NCI-H510A treated with DMSO at 0.1 percent for 48 hours (cell line): ENCODE measurements around the gene ALK.
"Not testable (repeated sequence)": the region's sequence is repeated elsewhere in the genome, so short reads cannot be mapped to it uniquely, and the experiment has no call there.

Experiments used
- DNase-seq: peaks from one replicate; lab custom pipeline; 2025; lab: John Stamatoyannopoulos, UW

Gene ALK

GRCh38 chr2:29839306-29839705 lies 82.1 kb downstream of the ALK start:
- DNase-seq = no peak

GRCh38 chr2:29837925-29838324 lies 83.5 kb downstream of the ALK start:
- DNase-seq = no peak

GRCh38 chr2:29834624-29835023 lies 86.8 kb downstream of the ALK start:
- DNase-seq = no peak

GRCh38 chr2:29834036-29834540 lies 87.3 kb downstream of the ALK start:
- no peak for DNase-seq

DNA sequence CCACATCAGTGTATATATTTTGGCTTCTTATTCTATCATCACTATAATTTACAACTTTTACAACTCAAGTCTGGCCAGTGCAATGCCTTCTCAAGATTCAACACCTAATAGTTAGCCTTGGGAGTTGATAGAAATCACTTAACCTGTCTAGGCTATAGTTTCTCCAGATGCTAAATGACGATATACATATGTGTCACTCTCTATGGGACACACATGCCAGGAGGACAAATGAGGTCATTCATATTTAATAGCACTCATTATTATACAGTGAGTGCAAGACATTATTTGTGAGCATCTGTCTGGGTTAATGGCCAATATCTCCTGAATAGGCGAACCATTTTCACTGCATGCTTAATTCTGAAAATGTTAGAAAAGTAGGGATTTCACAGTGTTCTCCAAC lies 89.8 kb downstream of the ALK start:
- no peak for DNase-seq

DNA sequence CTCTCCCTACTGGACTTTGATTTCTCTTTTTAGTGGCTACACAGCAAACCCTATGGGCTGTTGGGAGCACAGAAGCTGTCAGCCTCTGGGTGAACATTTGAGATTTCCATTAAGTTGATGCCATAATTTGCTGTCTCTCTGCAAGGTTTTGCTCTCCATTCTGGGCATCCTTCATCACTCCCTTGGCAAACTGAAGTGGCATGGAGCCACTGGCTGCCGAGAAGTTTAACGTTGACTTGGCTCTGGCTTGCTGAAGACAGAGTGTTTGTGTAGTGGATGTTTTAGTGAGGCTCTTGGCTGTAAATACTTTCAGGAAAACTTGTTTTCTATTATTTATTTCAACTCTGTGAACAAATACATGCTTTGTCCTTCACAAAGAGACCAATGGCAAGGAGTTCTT lies 91.5 kb downstream of the ALK start:
- DNase-seq = no peak

DNA sequence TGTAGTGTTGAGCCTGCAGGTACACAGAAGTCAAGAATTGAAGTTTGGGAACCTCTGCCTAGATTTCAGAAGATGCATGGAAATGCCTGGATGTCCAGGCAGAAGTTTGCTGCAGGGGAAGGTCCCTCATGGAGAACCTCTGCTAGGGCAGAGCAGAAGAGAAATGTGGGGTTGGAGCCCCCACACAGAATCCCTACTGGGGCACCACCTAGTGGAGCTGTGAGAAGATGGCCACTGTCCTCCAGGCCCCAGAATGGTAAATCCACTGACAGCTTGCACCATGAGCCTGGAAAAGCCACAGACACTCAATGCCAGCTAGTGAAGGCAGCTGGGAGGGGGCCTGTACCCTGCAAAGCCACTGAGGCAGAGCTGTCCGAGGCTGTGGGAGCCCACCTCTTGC lies 97.2 kb downstream of the ALK start:
- DNase-seq = not testable (repeated sequence)

- DNase-seq = no peak
Measured at GRCh38 chr2:29821591-29821990, 99.8 kb downstream of the ALK start.

DNA sequence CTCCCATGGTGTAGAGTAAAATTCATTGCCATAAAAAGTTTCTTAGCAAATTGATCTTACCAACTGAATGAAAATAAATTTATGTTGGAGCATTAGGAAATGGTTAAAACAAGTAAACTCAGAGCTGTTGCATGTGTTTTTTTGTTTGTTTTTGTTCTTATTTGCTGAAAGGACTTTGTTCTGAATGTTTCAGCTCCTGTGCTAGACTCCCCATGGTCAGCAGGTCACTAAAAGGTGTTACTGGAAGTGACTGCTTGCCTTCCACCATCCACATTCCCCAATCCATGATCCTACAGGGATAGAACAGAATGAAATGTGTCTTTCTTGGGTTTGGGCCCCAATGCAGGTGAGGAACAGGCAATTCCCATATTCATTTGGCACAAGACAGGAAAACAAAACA lies 101.8 kb downstream of the ALK start:
- DNase-seq = no peak

DNA sequence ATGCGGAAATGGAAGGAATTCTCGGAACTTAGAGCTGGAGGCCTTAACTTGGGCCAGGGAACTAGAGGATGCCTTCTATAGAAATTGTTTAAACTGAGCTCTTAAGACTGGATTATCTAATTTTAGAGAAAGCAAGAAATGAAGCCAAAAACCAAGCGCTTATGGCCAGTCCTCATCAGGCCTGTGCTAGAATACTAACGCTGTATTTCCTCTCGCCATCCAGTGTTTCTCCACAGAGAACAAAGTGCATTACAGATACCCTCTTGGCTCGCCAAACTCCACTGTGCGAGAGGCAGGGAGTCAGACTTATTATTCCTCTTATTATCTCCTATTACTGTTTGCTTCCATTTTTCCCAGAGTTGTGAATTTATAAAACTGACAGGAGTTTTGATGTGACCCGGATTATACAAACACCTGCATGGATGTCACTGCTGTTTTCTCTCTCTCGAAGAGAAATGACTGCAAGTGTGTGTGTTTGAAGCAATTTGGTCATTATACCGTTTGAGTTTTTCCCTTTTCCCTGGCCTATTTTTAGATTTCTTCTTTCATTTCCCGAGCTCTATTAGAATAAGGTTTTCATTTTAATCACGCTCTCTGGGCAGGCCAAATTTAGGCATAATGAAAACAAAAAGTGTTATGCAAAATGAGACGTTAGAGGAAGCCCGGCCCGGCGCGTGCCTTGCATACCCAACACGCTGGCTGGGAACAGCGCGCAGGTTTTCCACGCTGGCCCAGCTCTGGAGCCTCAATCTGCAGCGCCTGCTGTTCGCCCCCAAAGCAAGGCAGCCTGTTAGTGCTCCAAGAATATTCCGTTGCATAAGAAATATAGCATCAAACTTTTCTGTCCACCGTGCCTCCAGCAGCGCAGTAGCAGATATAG lies 103.3 kb downstream of the ALK start:
- DNase-seq = no peak

DNA sequence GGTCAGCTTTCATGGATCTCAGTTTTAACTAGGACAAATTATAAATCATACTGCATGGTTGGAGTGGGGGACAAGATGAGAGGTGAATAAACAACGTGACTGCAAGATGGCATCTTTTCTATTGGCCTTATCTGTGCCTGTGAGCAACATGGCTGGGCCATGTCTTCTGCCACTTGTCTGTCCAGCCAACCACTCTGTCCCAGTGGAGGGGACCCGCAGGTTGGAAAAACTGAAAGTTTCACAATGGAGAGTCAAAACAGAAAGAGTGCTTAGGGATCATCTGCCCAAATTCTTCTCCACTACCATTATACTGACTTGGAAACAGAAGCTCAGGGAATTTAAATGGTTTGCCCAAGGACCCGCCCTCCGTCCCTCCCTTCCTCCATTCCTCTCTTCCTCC lies 104.1 kb downstream of the ALK start:
- no peak for DNase-seq

DNA sequence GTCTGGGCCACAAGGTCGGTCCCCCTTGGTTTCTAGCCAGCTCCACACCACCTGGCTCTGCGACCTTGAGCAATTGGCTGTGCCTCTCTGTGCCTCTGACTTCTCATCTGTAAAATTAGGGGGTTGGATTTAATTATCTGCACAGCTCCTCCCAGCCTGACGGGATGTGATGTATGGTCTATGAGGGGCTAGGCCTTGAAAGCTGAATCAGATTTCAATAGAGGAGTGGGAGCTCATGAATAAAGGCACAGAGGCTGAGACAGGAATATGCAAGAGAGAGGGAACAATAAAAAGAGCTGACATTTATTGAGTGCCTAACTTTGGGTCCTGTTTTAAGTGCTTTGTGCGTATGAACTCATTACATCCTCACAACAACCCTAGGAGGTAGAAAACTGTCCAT lies 104.7 kb downstream of the ALK start:
- DNase-seq = no peak

- no peak for DNase-seq
Measured at GRCh38 chr2:29811378-29811777, 110.0 kb downstream of the ALK start.

DNA sequence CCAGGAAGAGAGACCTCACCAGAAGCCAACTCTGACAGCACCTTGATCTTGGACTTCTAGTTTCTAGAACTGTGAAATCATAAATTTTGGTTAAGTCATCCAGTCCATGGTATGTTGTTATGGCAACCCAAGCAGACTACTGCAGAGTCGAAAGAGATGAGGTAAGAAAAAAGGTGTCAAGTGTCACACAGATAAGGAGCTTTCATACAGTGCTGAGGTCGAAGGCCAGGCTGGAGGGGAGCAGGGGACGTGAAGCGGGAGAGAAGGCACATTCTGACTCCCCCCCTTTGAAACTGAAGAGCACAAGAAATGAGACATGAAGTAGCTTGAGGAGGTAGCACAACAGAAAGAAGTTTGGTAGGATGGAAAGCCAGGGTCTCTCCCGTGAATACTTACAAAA lies 110.4 kb downstream of the ALK start:
- no peak for DNase-seq

DNA sequence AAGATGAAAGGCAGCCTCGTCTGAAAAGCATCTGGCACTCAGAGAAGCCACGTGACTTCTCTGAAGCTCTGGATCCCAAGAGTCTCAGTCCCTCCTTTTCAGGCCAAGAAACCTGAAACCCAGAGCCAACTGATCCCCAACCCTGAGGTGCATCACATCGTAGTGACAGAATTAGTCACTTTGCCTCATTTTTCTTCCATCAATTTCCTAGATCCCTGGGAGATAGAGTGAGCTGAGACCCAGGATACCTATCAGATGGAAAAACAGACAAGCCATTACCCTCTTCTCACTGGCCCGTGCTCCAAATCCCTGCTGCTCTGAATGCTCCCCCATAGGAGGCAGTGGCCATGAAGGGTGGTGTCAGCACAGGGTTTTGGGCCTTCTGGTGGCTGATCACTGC lies 113.1 kb downstream of the ALK start:
- DNase-seq = no peak

GRCh38 chr2:29807082-29807481 lies 114.3 kb downstream of the ALK start:
- DNase-seq = no peak

DNA sequence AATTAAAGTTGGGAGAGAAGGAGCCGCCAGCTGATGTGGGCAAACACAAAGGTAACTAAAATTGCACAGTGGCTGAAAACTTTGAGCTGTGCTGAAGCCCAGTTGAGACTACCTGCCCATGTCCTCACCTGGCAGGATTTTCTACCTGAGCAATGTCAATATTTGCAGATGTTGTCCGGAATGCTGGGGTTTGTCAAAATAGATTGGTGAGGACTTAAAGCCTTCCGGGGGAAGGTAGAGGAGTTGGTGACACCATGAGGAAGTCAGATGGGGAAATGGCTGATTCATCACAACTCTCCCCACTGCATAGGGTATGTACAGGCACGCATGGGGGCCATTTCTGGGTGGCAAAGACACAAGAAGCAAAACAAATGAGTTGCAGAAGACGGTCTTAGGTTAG lies 114.9 kb downstream of the ALK start:
- DNase-seq = no peak

GRCh38 chr2:29804671-29805070 lies 116.7 kb downstream of the ALK start:
- no peak for DNase-seq

DNA sequence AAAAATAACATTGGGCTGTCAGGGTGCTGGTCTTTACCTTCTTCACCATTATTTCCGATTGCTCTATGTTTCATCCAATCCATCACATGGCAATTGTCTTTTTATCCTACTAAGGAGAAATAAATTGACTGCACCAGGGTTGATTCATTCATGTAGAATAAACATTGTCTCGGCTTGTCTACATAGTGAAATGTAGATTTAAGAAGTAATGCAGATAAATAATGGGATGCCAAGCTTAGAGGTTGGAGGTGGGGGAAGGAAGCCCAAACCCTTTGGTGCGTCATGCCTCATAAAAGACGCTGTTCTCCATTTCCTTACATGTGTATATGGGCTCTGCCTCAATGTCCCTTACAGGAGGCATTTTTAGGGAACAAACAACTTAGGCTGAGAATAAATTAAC lies 117.8 kb downstream of the ALK start:
- no peak for DNase-seq

- no peak for DNase-seq
Measured at GRCh38 chr2:29802986-29803385, 118.4 kb downstream of the ALK start.

DNA sequence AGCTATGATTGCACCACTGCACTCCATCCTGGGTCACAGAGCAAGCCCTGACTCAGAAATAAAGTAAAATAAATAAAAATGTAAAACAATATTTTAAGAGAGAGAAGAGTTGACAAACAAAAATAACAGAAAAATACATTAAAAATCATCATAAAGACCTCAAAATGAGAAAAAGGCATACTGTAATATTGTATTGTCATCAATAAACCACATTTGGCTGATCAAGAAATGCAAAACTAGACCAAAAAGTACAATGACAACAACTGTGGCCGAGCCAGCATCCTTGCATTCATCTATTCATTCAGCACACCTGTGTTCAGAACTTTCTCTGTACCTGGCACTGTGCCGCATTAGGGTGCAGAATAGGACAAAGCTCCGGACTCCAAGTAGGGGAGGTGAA lies 121.8 kb downstream of the ALK start:
- DNase-seq = no peak

GRCh38 chr2:29797916-29798315 lies 123.5 kb downstream of the ALK start:
- DNase-seq = no peak

DNA sequence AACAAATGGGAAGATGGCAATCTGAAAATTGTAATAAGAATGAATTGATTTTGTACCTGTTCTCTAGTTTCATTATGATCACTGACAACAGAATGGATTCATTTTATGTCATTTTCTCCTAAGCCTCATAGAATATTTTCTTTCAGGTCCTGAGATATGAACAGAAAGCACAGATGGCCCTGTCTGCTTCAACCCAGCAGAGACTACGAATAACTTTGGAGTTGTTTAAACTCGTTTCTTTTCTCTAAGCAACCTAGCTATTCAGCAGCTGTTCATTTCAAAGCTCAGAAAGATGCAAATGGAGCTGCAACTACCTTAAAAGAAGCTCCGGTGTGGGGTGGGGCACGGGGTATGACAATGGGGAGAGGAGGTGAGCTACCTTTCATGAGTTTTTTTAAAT lies 124.9 kb downstream of the ALK start:
- DNase-seq = no peak

- no peak for DNase-seq
Measured at GRCh38 chr2:29789911-29790485, 131.4 kb downstream of the ALK start.
